H1 (cell line): ENCODE data around the gene DNAL4. TPM values are rescaled to one million over a fixed set of nuclear protein-coding genes. Genes with fewer than 3 reads are reported as not detected.

Experiments used
- CTCF ChIA-PET: fragments of 300-600 bp; sonication (Branson Sonifier 250); formaldehyde crosslinking; loops from one replicate; lab custom pipeline; 2021; ENCODE audit not compliant: partially characterized antibody; lab: Charles Lee
- POLR2A ChIA-PET: fragments of 300-600 bp; sonication (Branson Sonifier 250); formaldehyde crosslinking; loops from one replicate; lab custom pipeline; 2021; ENCODE audit warnings: inconsistent platforms; ENCODE audit not compliant: partially characterized antibody; lab: Charles Lee
- DNase-seq, 2 experiments: peaks; one replicate each; pipeline versions ENCODE4 v3.0.0 to v3.0.0-alpha.2; 2010 to 2022; ENCODE audit warnings: low spot score in 2 of 2, low read depth in 1 of 2, mixed read lengths in 1 of 2
- FAIRE-seq: peaks from 2 replicates; lab custom pipeline; 2011; peaks lifted over from hg19 to GRCh38; lab: Jason Lieb, UNC
- H2AFZ ChIP-seq: 2 replicates; pipeline ENCODE4 v1.8.1; 2012; ENCODE audit warnings: low read length, inconsistent platforms
- H2AK5ac ChIP-seq: 2 replicates; pipeline ENCODE4 v1.6.1; 2013; ENCODE audit warnings: low read depth, low read length
- H2BK120ac ChIP-seq: replicated peaks from 2 replicates; pipeline ENCODE3; 2013; ENCODE audit warnings: low read depth, low read length, inconsistent platforms
- H2BK12ac ChIP-seq: 2 replicates; pipeline ENCODE4 v1.6.1; 2013; ENCODE audit warnings: low read depth, low read length
- H2BK15ac ChIP-seq: 2 replicates; pipeline ENCODE4 v1.6.1; 2013; ENCODE audit warnings: low read length
- H2BK20ac ChIP-seq: 2 replicates; pipeline ENCODE4 v1.6.1; 2013; ENCODE audit warnings: low read length
- H2BK5ac ChIP-seq: 2 replicates; pipeline ENCODE4 v1.6.1; 2013; ENCODE audit warnings: low read depth, low read length
- H3K14ac ChIP-seq: 2 replicates; pipeline ENCODE4 v1.6.1; 2013; ENCODE audit warnings: inconsistent platforms; ENCODE audit not compliant: insufficient read length
- H3K18ac ChIP-seq: 2 replicates; pipeline ENCODE4 v1.6.1; 2013; ENCODE audit warnings: low read length; ENCODE audit errors: extremely low read depth
- H3K23ac ChIP-seq: 2 replicates; pipeline ENCODE4 v1.6.1; 2013; ENCODE audit warnings: inconsistent platforms; ENCODE audit not compliant: insufficient read length
- H3K23me2 ChIP-seq: 2 replicates; pipeline ENCODE4 v1.6.1; 2013; ENCODE audit warnings: low read depth, low read length
- H3K27ac ChIP-seq: 2 replicates; pipeline ENCODE4 v1.6.1; 2011; ENCODE audit warnings: low read depth, low read length, inconsistent platforms
- H3K27me3 ChIP-seq, 4 experiments: replicated peaks in 1 of 4; 1 replicate in 1 of 4; 2 replicates in 3 of 4; pipeline versions ENCODE4 v1.6.1 to v1.8.1; 2011 to 2013; ENCODE audit warnings: low read length in 3 of 4, mild to moderate bottlenecking in 3 of 4, inconsistent platforms in 2 of 4, mixed read lengths in 2 of 4, moderate library complexity in 1 of 4; ENCODE audit not compliant: control insufficient read depth in 3 of 4, insufficient read depth in 3 of 4; ENCODE audit errors: extremely low read depth in 1 of 4
- H3K36me3 ChIP-seq, 4 experiments: 2 replicates each; pipeline versions ENCODE4 v1.6.1 to v1.8.1; 2011 to 2013; ENCODE audit warnings: mild to moderate bottlenecking in 4 of 4, low read length in 3 of 4, moderate library complexity in 2 of 4, control low read depth in 1 of 4, inconsistent platforms in 1 of 4; ENCODE audit not compliant: insufficient read depth in 4 of 4, control insufficient read depth in 2 of 4
- H3K4ac ChIP-seq: replicated peaks from 2 replicates; pipeline ENCODE3; 2013; ENCODE audit warnings: low read length, low read depth, mixed read lengths, inconsistent platforms; ENCODE audit not compliant: insufficient read length
- H3K4me1 ChIP-seq, 4 experiments: replicated peaks in 1 of 4; 1 replicate in 1 of 4; 2 replicates in 3 of 4; pipeline versions ENCODE4 v1.6.1 to v1.8.1; 2011 to 2013; ENCODE audit warnings: low read length in 3 of 4, inconsistent platforms in 2 of 4, mixed read lengths in 1 of 4; ENCODE audit not compliant: insufficient read depth in 4 of 4, control insufficient read depth in 3 of 4
- H3K4me2 ChIP-seq, 2 experiments: 2 replicates each; pipeline versions ENCODE4 v1.6.1 to v1.8.1; 2011 to 2013; ENCODE audit warnings: low read depth in 2 of 2, low read length in 2 of 2, control low read depth in 1 of 2, inconsistent platforms in 1 of 2, mild to moderate bottlenecking in 1 of 2; ENCODE audit not compliant: insufficient read depth in 1 of 2
- H3K4me3 ChIP-seq, 4 experiments: fragments of 200-600, 300-600 bp in 1 of 4; sonication (generic), shearing (Covaris generic), sonication (Bioruptor Twin) in 1 of 4; 2 replicates each; pipeline versions ENCODE4 v1.5.1 to v1.8.1; 2011 to 2016; ENCODE audit warnings: low read length in 4 of 4, low read depth in 3 of 4, control low read depth in 2 of 4, inconsistent platforms in 2 of 4, mild to moderate bottlenecking in 2 of 4, mixed read lengths in 1 of 4, moderate library complexity in 1 of 4; ENCODE audit not compliant: insufficient read depth in 2 of 4; ENCODE audit errors: extremely low read depth in 1 of 4
- H3K56ac ChIP-seq: replicated peaks from 2 replicates; pipeline ENCODE3; 2013; ENCODE audit warnings: low read depth, mild to moderate bottlenecking, mixed read lengths, low read length, inconsistent platforms; ENCODE audit not compliant: insufficient read length
- H3K79me1 ChIP-seq: 2 replicates; pipeline ENCODE4 v1.6.1; 2013; ENCODE audit warnings: low read depth, low read length, control low read depth
- H3K79me2 ChIP-seq, 2 experiments: 2 replicates each; pipeline versions ENCODE4 v1.6.1 to v1.8.1; 2012 to 2013; ENCODE audit warnings: low read length in 2 of 2, mild to moderate bottlenecking in 2 of 2, inconsistent platforms in 1 of 2; ENCODE audit not compliant: insufficient read depth in 2 of 2, control insufficient read depth in 1 of 2
- H3K9ac ChIP-seq, 4 experiments: replicated peaks in 1 of 4; 1 replicate in 1 of 4; 2 replicates in 3 of 4; pipeline versions ENCODE4 v1.6.1 to v1.8.1; 2011 to 2013; ENCODE audit warnings: low read depth in 3 of 4, low read length in 3 of 4, control low read depth in 2 of 4, mild to moderate bottlenecking in 2 of 4, moderate library complexity in 2 of 4, inconsistent platforms in 1 of 4; ENCODE audit errors: extremely low read depth in 1 of 4
- H3K9me3 ChIP-seq, 2 experiments: 2 replicates each; pipeline versions ENCODE4 v1.6.1 to v1.8.1; 2012 to 2013; ENCODE audit warnings: mild to moderate bottlenecking in 2 of 2, moderate library complexity in 2 of 2, control low read depth in 1 of 2, inconsistent platforms in 1 of 2, low read depth in 1 of 2, low read length in 1 of 2, mixed read lengths in 1 of 2; ENCODE audit not compliant: insufficient read depth in 2 of 2
- H4K20me1 ChIP-seq, 2 experiments: replicated peaks in 1 of 2; 2 replicates each; pipeline versions ENCODE3 to v1.8.1; 2011 to 2013; ENCODE audit warnings: inconsistent platforms in 2 of 2, low read length in 2 of 2, mild to moderate bottlenecking in 1 of 2; ENCODE audit not compliant: insufficient read depth in 2 of 2, control insufficient read depth in 1 of 2
- H4K5ac ChIP-seq: 2 replicates; pipeline ENCODE4 v1.6.1; 2013; ENCODE audit warnings: low read length, low read depth, mixed read lengths, inconsistent platforms; ENCODE audit not compliant: insufficient read length
- H4K8ac ChIP-seq: 2 replicates; pipeline ENCODE4 v1.8.0; 2013; ENCODE audit warnings: mild to moderate bottlenecking, moderate library complexity, low read length, inconsistent platforms; ENCODE audit not compliant: insufficient read depth; ENCODE audit errors: extremely low read depth
- H4K91ac ChIP-seq: replicated peaks from 2 replicates; pipeline ENCODE3; 2013; ENCODE audit warnings: low read length, mixed read lengths, inconsistent platforms; ENCODE audit not compliant: insufficient read length
- TAF7 ChIP-seq: optimal IDR thresholded peaks from 2 replicates; pipeline ENCODE3; 2011; ENCODE audit warnings: low read depth, mild to moderate bottlenecking, inconsistent platforms, low read length, moderate library complexity, borderline replicate concordance
- WGBS, 2 experiments: shearing (Covaris generic) in 1 of 2; methylation state at CpG; one replicate each; pipeline versions ENCODE4 v1.1.6 to v1.1.7; 2013 to 2015; ENCODE audit warnings: low lambda C conversion rate in 2 of 2, mixed read lengths in 2 of 2, inconsistent platforms in 1 of 2, low coverage in 1 of 2, missing lambda C conversion rate in 1 of 2; ENCODE audit not compliant: insufficient replicate concordance in 2 of 2, insufficient coverage in 1 of 2, insufficient read length in 1 of 2; ENCODE audit errors: extremely low coverage in 1 of 2, missing lambda C conversion rate in 1 of 2; 5-methylcytosine and 5-hydroxymethylcytosine counted together
- polyA plus RNA-seq, 7 experiments: library from polyadenylated mRNA; depleted of rRNA in 3 of 7; stranded (reverse) in 5 of 7; unstranded in 2 of 7; fragments of >200 nt in 5 of 7; fragments of 200-250 nt in 2 of 7; gene quantifications; 1 replicate in 5 of 7; 2 replicates in 1 of 7; 4 replicates in 1 of 7; pipeline versions ENCODE4 v1.2.1 to v1.2.3, GENCODE V29; 2011 to 2013; ENCODE audit warnings: missing spikeins in 2 of 7, mixed read lengths in 2 of 7
- total RNA-seq: library from RNA; stranded (reverse); fragmentation: NEBNext Ultra II Directional; extraction: Animal tissue kit (Norgen Biotek cat#: 25700); gene quantifications from 2 replicates; pipeline ENCODE4 v1.2.1, GENCODE V29; 2021

Gene DNAL4
- total and polyA plus RNA-seq, 2 of the 8 experiments (the other 6 are each of a cell fraction or from before 2014, with no cell fraction given), result 8.8 to 14.0 TPM

GRCh38 chr22:38745676-38746460 is 48.1 kb downstream of the DNAL4 start:
- H3K4me1 ChIP-seq, result no peaks in the 10 kb centered on the region; a peak in 1 of 7 replicates
- peaks cover 0 to 2% (median 0%) of the 10 kb centered on the region in 4 experiments; a peak in 1 of 7 replicates for H3K27me3 ChIP-seq
- H3K9me3 ChIP-seq, result no peaks in the 10 kb centered on the region
- H3K14ac ChIP-seq, result no peak overlapping the region
- peaks cover 0 to 6% of the 10 kb centered on the region in 2 experiments for H4K20me1 ChIP-seq
- no peak overlapping the region for H3K23ac ChIP-seq
- no peak for TF ChIP-seq TAF7
- H4K5ac ChIP-seq, result no peak overlapping the region
- CTCF ChIA-PET, result interaction anchor here (1.2 to 7.9 kb wide), 6 partner anchors 10 to 64 kb away, joined by 3 to 95 read pairs (median 17); partner anchors contain the start of gene TOMM22
- no peak overlapping the region for H3K4ac ChIP-seq
- no peak overlapping the region for H3K56ac ChIP-seq
- H3K18ac ChIP-seq, result no peak overlapping the region
- no peak overlapping the region for H3K4me3 ChIP-seq
- WGBS, 2 experiments, result 88% methylated on average over 13 of the region's 14 CpGs; no CpG with 5 or more reads in 1 of the 2 experiments
- no peak overlapping the region for H4K8ac ChIP-seq
- H4K91ac ChIP-seq, result no peak overlapping the region
- H2BK5ac ChIP-seq, result no peak overlapping the region
- H2BK120ac ChIP-seq, result no peak overlapping the region
- DNase-seq, result no peak
- H2BK12ac ChIP-seq, result no peak overlapping the region
- no peak overlapping the region for H2AFZ ChIP-seq
- H3K9ac ChIP-seq, result no peak overlapping the region
- FAIRE-seq, result no peak
- H3K79me2 ChIP-seq, result no peaks in the 10 kb centered on the region
- H2AK5ac ChIP-seq, result no peak overlapping the region
- H3K79me1 ChIP-seq, result no peaks in the 10 kb centered on the region
- H2BK15ac ChIP-seq, result no peak overlapping the region
- H3K4me2 ChIP-seq, result no peak overlapping the region
- H3K36me3 ChIP-seq, result peaks cover 0 to 3% (median under 1%) of the 10 kb centered on the region in 4 experiments; a peak in 1 of 8 replicates
- no peak overlapping the region for H3K27ac ChIP-seq
- POLR2A ChIA-PET, result interaction anchor here (0.6 to 10.3 kb wide), 7 partner anchors 9 to 812 kb away, joined by 3 to 112 read pairs (median 5); partner anchors contain the start of genes RPL3, SUN2 and TOMM22
- H3K23me2 ChIP-seq, result no peaks in the 10 kb centered on the region
- H2BK20ac ChIP-seq, result no peak overlapping the region
